ENCODE data around the gene KCNMA1. TPM values are rescaled to one million over a fixed set of nuclear protein-coding genes. Genes with fewer than 3 reads are reported as not detected.

Gene KCNMA1
- total RNA-seq, 1 experiment from 2014 or later, result 0.49 TPM

DNA sequence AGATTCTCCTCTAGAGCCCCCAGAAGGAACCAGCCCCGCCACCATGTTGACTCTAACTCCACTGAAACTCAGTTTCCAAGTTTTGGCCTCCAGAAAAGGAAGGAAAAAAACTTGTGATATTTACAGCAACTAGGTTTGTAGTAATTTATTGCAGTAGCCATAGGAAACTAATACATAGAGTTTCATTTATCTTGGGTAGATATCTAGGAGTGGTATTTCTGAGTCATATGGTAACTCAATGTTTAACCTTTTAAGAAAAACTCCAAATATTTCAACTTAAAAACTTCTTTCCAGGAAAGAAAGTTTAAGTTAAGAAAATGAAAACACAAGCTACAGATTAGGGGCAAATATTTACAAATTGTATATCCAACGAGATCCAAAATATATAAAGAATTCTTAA, 576.7 kb downstream of the KCNMA1 start:
- ATAC-seq (no peak), DNase-seq (ENCODE audit: low read depth, low spot score) (no peak)
- Histone ChIP-seq H3K79me2 (ENCODE audit: insufficient read depth, low read length) (no peaks in the 10 kb centered on the region), H2AFZ (ENCODE audit: low read depth, low read length, poor library complexity, severe bottlenecking) (no peak overlapping the region), H3K4me1 (ENCODE audit: control insufficient read depth in 1 of 2, insufficient read depth in 2 of 2, low read length in 2 of 2) (no peaks in the 10 kb centered on the region), H3K27me3 (ENCODE audit: insufficient read depth, low read length) (peaks cover 52% of the 10 kb centered on the region), H3K27ac (ENCODE audit: low read depth, low read length) (no peak overlapping the region), H3K9ac (ENCODE audit: low read length) (no peak overlapping the region), H4K20me1 (ENCODE audit: insufficient read depth) (no peaks in the 10 kb centered on the region), H3K36me3 (ENCODE audit: control insufficient read depth in 1 of 2, insufficient read depth in 2 of 2, low read length in 2 of 2) (no peaks in the 10 kb centered on the region; a peak in 1 of 4 replicates), H3K4me3 (replicated peaks in 1 of 2; ENCODE audit: low read depth in 1 of 2, low read length in 2 of 2) (no peak overlapping the region), H3K9me2 (ENCODE audit: insufficient read depth) (no peaks in the 10 kb centered on the region), H3K4me2 (ENCODE audit: low read length) (no peak overlapping the region), H3K9me3 (ENCODE audit: control insufficient read depth in 1 of 2, insufficient read depth in 1 of 2, low read depth in 1 of 2, low read length in 2 of 2) (no peaks in the 10 kb centered on the region)
- ChIA-PET CTCF (no interaction called here), RAD21 (ENCODE audit: low non-redundant PET in 1 of 2, low total read pairs in 2 of 2, uncharacterized antibody in 2 of 2, unreplicated experiment in 2 of 2) (no interaction called here), POLR2A (no interaction called here)
- BruUV-seq (replicated peaks), result no TSS peak
- TF ChIP-seq, protein P1, sequence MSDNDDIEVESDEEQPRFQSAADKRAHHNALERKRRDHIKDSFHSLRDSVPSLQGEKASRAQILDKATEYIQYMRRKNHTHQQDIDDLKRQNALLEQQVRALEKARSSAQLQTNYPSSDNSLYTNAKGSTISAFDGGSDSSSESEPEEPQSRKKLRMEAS (IDR thresholded peaks at IDR 0.05), result no peak
- TF ChIP-seq CTCF (IDR thresholded peaks at IDR 0.05 in 2 of 3, conservative IDR thresholded peaks at IDR 0.05 in 1 of 3; ENCODE audit: borderline replicate concordance in 1 of 3, insufficient read depth in 1 of 3, low read depth in 2 of 3, low read length in 2 of 3) (no peak), FOSL1 (IDR thresholded peaks at IDR 0.05; ENCODE audit: low read depth) (no peak), YY1 (IDR thresholded peaks at IDR 0.05; ENCODE audit: extremely low read depth, insufficient replicate concordance, low read depth, low read length) (no peak), JUND (IDR thresholded peaks at IDR 0.05) (no peak), REST (IDR thresholded peaks at IDR 0.05; ENCODE audit: low read depth) (no peak), SRF (IDR thresholded peaks at IDR 0.05; ENCODE audit: low read depth) (no peak), ZFX (IDR thresholded peaks at IDR 0.05) (no peak), EGR1 (IDR thresholded peaks at IDR 0.05; ENCODE audit: low read depth) (no peak), ATF3 (IDR thresholded peaks at IDR 0.05) (no peak)
- intact Hi-C loops (cut with micrococcal nuclease), result no loop called here

Data from HCT116 (cell line).